ENCODE measurements around the gene TPST2.
A peak's percentile ranks its signal among the peaks of the same experiment; 100 is the strongest.

The TPST2 gene

DNA sequence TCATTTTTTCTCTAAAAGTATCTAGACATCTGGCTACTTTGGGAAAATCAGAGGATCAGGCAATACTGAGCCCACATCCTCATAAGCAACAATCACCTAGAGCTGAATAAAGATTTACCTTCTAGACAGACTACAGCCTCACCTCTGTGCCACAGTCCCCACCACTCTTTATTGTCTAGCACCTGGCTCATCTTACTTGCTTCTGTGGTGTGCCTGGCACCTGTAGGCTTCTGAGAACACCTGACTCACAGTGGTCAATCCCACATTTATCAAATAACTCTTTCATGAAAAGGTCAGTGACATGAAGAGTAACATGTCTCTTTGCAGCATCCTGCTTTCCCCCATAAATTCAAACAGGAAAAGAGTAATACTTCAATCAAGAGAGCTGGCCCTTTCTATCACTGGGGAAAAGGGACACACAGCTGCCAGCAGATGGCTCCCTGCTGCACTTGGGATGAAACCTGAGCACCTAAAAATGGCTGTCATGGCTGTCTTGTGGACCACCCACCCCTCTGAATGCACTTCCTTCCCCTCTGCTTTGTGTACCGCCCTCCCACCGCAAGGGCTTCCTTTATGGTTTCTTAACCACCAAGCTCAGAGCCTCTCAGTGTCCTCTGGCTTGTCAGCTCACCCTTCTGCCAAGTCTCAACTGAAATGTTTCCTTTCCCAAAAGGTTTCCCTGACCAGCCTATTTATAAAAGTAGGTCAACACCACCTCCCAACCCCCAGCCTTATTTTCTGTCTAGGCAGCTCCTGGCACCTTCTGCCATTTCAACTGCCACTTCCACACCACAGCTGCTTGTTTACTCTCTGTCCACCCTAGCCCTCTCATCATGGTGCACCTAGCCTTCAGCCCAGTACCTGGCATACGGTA is 87.0 kb downstream of the TPST2 start:
- peak; percentile 75 for DNase-seq (ENCODE audit: low spot score)
- TF ChIP-seq, protein P1, sequence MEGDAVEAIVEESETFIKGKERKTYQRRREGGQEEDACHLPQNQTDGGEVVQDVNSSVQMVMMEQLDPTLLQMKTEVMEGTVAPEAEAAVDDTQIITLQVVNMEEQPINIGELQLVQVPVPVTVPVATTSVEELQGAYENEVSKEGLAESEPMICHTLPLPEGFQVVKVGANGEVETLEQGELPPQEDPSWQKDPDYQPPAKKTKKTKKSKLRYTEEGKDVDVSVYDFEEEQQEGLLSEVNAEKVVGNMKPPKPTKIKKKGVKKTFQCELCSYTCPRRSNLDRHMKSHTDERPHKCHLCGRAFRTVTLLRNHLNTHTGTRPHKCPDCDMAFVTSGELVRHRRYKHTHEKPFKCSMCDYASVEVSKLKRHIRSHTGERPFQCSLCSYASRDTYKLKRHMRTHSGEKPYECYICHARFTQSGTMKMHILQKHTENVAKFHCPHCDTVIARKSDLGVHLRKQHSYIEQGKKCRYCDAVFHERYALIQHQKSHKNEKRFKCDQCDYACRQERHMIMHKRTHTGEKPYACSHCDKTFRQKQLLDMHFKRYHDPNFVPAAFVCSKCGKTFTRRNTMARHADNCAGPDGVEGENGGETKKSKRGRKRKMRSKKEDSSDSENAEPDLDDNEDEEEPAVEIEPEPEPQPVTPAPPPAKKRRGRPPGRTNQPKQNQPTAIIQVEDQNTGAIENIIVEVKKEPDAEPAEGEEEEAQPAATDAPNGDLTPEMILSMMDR (IDR thresholded peaks at IDR 0.05; ENCODE audit: borderline replicate concordance, control extremely low read depth, extremely low read depth, insufficient read depth, missing control alignments), result peak; percentile 28
- in situ Hi-C loops (cut with MboI; ENCODE audit: low sequenced_read_pairs, unreplicated experiment), result no loop called here

- TF ChIP-seq, protein P1 (IDR thresholded peaks at IDR 0.05; ENCODE audit: borderline replicate concordance, control extremely low read depth, extremely low read depth, insufficient read depth, missing control alignments), result no peak
- no peak for DNase-seq (ENCODE audit: low spot score)
- in situ Hi-C loops (cut with MboI; ENCODE audit: low sequenced_read_pairs, unreplicated experiment), result no loop called here
Observed at GRCh38 chr22:26501996-26502395, 87.9 kb downstream of the TPST2 start.

GRCh38 chr22:26499188-26499703 is 90.7 kb downstream of the TPST2 start:
- in situ Hi-C loops (cut with MboI; ENCODE audit: low sequenced_read_pairs, unreplicated experiment), result no loop called here
- TF ChIP-seq, protein P1 (IDR thresholded peaks at IDR 0.05; ENCODE audit: borderline replicate concordance, control extremely low read depth, extremely low read depth, insufficient read depth, missing control alignments), result no peak
- DNase-seq (ENCODE audit: low spot score), result no peak

DNA sequence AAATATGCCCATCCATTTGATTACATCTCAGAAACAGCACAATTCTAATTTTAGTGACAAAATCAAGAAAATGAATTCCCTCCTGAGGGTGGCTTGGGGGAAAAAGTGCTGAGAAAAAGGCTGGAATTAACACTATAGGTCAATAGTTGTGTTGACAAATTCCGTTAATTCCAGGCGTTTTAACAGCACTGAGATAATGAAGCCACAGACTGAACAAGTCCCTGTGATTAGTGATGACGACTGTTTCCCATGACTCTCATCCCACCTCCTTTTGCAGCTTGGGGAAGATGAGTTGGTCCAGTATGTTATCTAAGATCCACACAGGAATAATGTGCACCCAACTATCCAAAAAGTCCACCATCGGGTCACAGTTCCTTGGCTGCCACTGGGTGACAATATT is 93.5 kb downstream of the TPST2 start:
- no peak for DNase-seq (ENCODE audit: low spot score)
- in situ Hi-C loops (cut with MboI; ENCODE audit: low sequenced_read_pairs, unreplicated experiment), result no loop called here
- TF ChIP-seq, protein P1 (IDR thresholded peaks at IDR 0.05; ENCODE audit: borderline replicate concordance, control extremely low read depth, extremely low read depth, insufficient read depth, missing control alignments), result no peak

GRCh38 chr22:26494506-26494905 is 95.4 kb downstream of the TPST2 start:
- in situ Hi-C loops (cut with MboI; ENCODE audit: low sequenced_read_pairs, unreplicated experiment), result no loop called here
- DNase-seq (ENCODE audit: low spot score), result no peak
- TF ChIP-seq, protein P1 (IDR thresholded peaks at IDR 0.05; ENCODE audit: borderline replicate concordance, control extremely low read depth, extremely low read depth, insufficient read depth, missing control alignments), result no peak

GRCh38 chr22:26492220-26492619 is 97.7 kb downstream of the TPST2 start:
- DNase-seq (ENCODE audit: low spot score), result no peak
- TF ChIP-seq, protein P1 (IDR thresholded peaks at IDR 0.05; ENCODE audit: borderline replicate concordance, control extremely low read depth, extremely low read depth, insufficient read depth, missing control alignments), result no peak
- in situ Hi-C loops (cut with MboI; ENCODE audit: low sequenced_read_pairs, unreplicated experiment), result no loop called here
